OCI-LY3 (cell line): ENCODE data around the gene TIRAP.

Experiments used
- H2AFZ ChIP-seq: fragments of 200-600, 300-600 bp; shearing (Covaris generic); 2 replicates; pipeline ENCODE4 v1.6.0; 2014; ENCODE audit warnings: antibody characterized with exemption, low read depth, low read length
- H3K27ac ChIP-seq: fragments of 200-600, 300-600 bp; sonication (generic); 2 replicates; pipeline ENCODE4 v1.5.1; 2014; ENCODE audit warnings: mild to moderate bottlenecking, low read length, moderate library complexity, mixed read lengths
- H3K27me3 ChIP-seq: fragments of 200-600, 300-600 bp; sonication (generic); 2 replicates; pipeline ENCODE4 v1.6.1; 2014; ENCODE audit warnings: low read depth, low read length, mixed read lengths
- H3K36me3 ChIP-seq: fragments of 200-600, 300-600 bp; sonication (generic); replicated peaks from 2 replicates; pipeline ENCODE3; 2014; ENCODE audit warnings: low read depth, low read length, mixed read lengths
- H3K4me1 ChIP-seq: fragments of 300-600, 200-600 bp; sonication (generic); 2 replicates; pipeline ENCODE4 v1.6.1; 2014; ENCODE audit warnings: low read length, mixed read lengths
- H3K4me2 ChIP-seq: fragments of 200-600, 300-600 bp; sonication (generic); 2 replicates; pipeline ENCODE4 v1.6.1; 2014; ENCODE audit warnings: low read length, mixed read lengths
- H3K4me3 ChIP-seq: fragments of 300-600, 200-600 bp; sonication (generic); 2 replicates; pipeline ENCODE4 v1.5.1; 2014; ENCODE audit warnings: antibody characterized with exemption, mild to moderate bottlenecking, low read length, moderate library complexity
- H3K79me2 ChIP-seq: fragments of 300-600, 200-600 bp; shearing (Covaris generic); 2 replicates; pipeline ENCODE4 v1.6.1; 2014; ENCODE audit warnings: mild to moderate bottlenecking, low read length, mixed read lengths
- H3K9ac ChIP-seq: fragments of 300-600, 200-600 bp; shearing (Covaris generic); 2 replicates; pipeline ENCODE4 v1.6.0; 2014; ENCODE audit warnings: mild to moderate bottlenecking, low read length, moderate library complexity
- H3K9me3 ChIP-seq: fragments of 200-600, 300-600 bp; shearing (Covaris generic); 2 replicates; pipeline ENCODE4 v1.6.1; 2014; ENCODE audit warnings: low read length, mixed read lengths; ENCODE audit not compliant: insufficient read depth
- H4K20me1 ChIP-seq: fragments of 200-600, 300-600 bp; sonication (generic); 2 replicates; pipeline ENCODE4 v1.6.1; 2016; ENCODE audit warnings: low read length, mixed read lengths; ENCODE audit not compliant: insufficient read depth
- EZH2phosphoT487 ChIP-seq: fragments of 200-600 bp; shearing (Covaris generic); IDR thresholded peaks from 2 replicates; pipeline ENCODE4 v1.6.1; 2018; ENCODE audit warnings: antibody characterized with exemption, mixed run types, low read depth
- TF ChIP-seq, protein P1 (sequence below): fragments of 200-600, 300-600 bp; sonication (generic); IDR thresholded peaks from 2 replicates; pipeline ENCODE4 v1.5.1; 2014; ENCODE audit warnings: antibody characterized with exemption, low read length, low read depth

Gene TIRAP

GRCh38 chr11:126340960-126341606 lies 58.2 kb downstream of the TIRAP start:
- H3K4me2 ChIP-seq, result no peak overlapping the region
- peaks cover 67% of the 10 kb centered on the region for H3K36me3 ChIP-seq
- H3K4me1 ChIP-seq, result peaks cover 51% of the 10 kb centered on the region
- no peak overlapping the region for H2AFZ ChIP-seq
- no peaks in the 10 kb centered on the region for H3K27me3 ChIP-seq
- no peak overlapping the region for H3K27ac ChIP-seq
- no peak overlapping the region for H3K4me3 ChIP-seq
- TF ChIP-seq EZH2phosphoT487, result no peak
- TF ChIP-seq, protein P1, sequence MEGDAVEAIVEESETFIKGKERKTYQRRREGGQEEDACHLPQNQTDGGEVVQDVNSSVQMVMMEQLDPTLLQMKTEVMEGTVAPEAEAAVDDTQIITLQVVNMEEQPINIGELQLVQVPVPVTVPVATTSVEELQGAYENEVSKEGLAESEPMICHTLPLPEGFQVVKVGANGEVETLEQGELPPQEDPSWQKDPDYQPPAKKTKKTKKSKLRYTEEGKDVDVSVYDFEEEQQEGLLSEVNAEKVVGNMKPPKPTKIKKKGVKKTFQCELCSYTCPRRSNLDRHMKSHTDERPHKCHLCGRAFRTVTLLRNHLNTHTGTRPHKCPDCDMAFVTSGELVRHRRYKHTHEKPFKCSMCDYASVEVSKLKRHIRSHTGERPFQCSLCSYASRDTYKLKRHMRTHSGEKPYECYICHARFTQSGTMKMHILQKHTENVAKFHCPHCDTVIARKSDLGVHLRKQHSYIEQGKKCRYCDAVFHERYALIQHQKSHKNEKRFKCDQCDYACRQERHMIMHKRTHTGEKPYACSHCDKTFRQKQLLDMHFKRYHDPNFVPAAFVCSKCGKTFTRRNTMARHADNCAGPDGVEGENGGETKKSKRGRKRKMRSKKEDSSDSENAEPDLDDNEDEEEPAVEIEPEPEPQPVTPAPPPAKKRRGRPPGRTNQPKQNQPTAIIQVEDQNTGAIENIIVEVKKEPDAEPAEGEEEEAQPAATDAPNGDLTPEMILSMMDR, result no peak
- H3K9ac ChIP-seq, result no peak overlapping the region
- no peaks in the 10 kb centered on the region for H4K20me1 ChIP-seq
- H3K79me2 ChIP-seq, result peaks cover 27% of the 10 kb centered on the region
- no peaks in the 10 kb centered on the region for H3K9me3 ChIP-seq

GRCh38 chr11:126341760-126342161 lies 58.9 kb downstream of the TIRAP start:
- Histone ChIP-seq H4K20me1 (no peaks in the 10 kb centered on the region), H3K27me3 (no peaks in the 10 kb centered on the region), H3K27ac (no peak overlapping the region), H2AFZ (no peak overlapping the region), H3K79me2 (peaks cover 21% of the 10 kb centered on the region), H3K9me3 (no peaks in the 10 kb centered on the region), H3K36me3 (peaks cover 72% of the 10 kb centered on the region), H3K4me3 (no peak overlapping the region), H3K4me1 (peaks cover 44% of the 10 kb centered on the region), H3K4me2 (no peak overlapping the region), H3K9ac (no peak overlapping the region)
- TF ChIP-seq, protein P1, result no peak
- no peak for TF ChIP-seq EZH2phosphoT487

DNA sequence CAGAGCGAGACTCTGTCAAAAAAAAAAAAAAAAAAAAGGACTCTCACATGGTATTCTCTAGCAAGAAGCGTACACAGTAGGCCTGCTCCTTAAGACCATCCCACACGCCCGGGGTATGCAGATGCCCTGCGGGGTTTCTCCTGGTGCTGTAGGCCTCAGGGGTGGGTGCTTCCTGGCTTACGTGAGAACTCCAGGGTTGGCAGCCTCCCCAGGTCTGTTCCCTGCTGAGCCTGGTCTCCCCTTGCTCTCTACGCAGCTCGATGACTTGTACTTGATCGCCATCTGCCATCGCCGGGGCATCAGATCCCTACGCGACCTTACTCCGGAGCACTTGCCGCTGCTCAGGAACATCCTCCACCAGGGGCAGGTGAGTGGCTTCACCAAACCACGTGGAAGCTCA lies 60.2 kb downstream of the TIRAP start:
- peaks cover 69% of the 10 kb centered on the region for H3K36me3 ChIP-seq
- no peak overlapping the region for H3K27ac ChIP-seq
- no peaks in the 10 kb centered on the region for H3K9me3 ChIP-seq
- no peak overlapping the region for H3K4me3 ChIP-seq
- TF ChIP-seq, protein P1, result no peak
- no peak for TF ChIP-seq EZH2phosphoT487
- no peak overlapping the region for H3K9ac ChIP-seq
- H2AFZ ChIP-seq, result no peak overlapping the region
- no peaks in the 10 kb centered on the region for H4K20me1 ChIP-seq
- H3K4me2 ChIP-seq, result no peak overlapping the region
- peaks cover 16% of the 10 kb centered on the region for H3K79me2 ChIP-seq
- H3K27me3 ChIP-seq, result no peaks in the 10 kb centered on the region
- H3K4me1 ChIP-seq, result peaks cover 31% of the 10 kb centered on the region
